T-helper 2 cell treated with Interferon-gamma antibody and Interleukin-4, amounts not matched to agents 5 μg/mL and 100 μg/mL, for 36 hours (primary cell): ENCODE measurements around the gene ZDHHC16.
A peak's percentile ranks its signal among the peaks of the same experiment; 100 is the strongest.
"Not testable (repeated sequence)": the region's sequence is repeated elsewhere in the genome, so short reads cannot be mapped to it uniquely, and the experiment has no call there.

Experiments
- DNase-seq: peaks from one replicate; pipeline ENCODE4 v3.0.0; 2021; ENCODE audit warnings: low spot score
- H3K27ac Mint-ChIP-seq: one replicate; pipeline ENCODE4 v1.8.0; 2021; ENCODE audit warnings: mild to moderate bottlenecking, mixed read lengths
- H3K27me3 Mint-ChIP-seq: one replicate; pipeline ENCODE4 v1.8.0; 2021; ENCODE audit warnings: low read depth, mixed read lengths
- H3K36me3 Mint-ChIP-seq: one replicate; pipeline ENCODE4 v1.8.0; 2021; ENCODE audit warnings: low read depth, mixed read lengths
- H3K4me1 Mint-ChIP-seq: one replicate; pipeline ENCODE4 v1.8.0; 2021; ENCODE audit warnings: low read depth, mixed read lengths
- H3K4me3 Mint-ChIP-seq: one replicate; pipeline ENCODE4 v1.8.0; 2022; ENCODE audit warnings: mild to moderate bottlenecking, moderate library complexity, mixed read lengths
- H3K9me3 Mint-ChIP-seq: one replicate; pipeline ENCODE4 v1.8.0; 2021; ENCODE audit warnings: mixed read lengths

ZDHHC16 gene

GRCh38 chr10:97454330-97455036 is 8.5 kb downstream of the ZDHHC16 start:
- no peaks in the 10 kb centered on the region for H3K27me3 Mint-ChIP-seq
- peak overlapping the region; percentile 32 for H3K27ac Mint-ChIP-seq
- H3K9me3 Mint-ChIP-seq, result no peaks in the 10 kb centered on the region
- peaks cover 8% of the 10 kb centered on the region for H3K4me1 Mint-ChIP-seq
- H3K36me3 Mint-ChIP-seq, result peaks cover 49% of the 10 kb centered on the region
- no peak for DNase-seq
- H3K4me3 Mint-ChIP-seq, result no peak overlapping the region

DNA sequence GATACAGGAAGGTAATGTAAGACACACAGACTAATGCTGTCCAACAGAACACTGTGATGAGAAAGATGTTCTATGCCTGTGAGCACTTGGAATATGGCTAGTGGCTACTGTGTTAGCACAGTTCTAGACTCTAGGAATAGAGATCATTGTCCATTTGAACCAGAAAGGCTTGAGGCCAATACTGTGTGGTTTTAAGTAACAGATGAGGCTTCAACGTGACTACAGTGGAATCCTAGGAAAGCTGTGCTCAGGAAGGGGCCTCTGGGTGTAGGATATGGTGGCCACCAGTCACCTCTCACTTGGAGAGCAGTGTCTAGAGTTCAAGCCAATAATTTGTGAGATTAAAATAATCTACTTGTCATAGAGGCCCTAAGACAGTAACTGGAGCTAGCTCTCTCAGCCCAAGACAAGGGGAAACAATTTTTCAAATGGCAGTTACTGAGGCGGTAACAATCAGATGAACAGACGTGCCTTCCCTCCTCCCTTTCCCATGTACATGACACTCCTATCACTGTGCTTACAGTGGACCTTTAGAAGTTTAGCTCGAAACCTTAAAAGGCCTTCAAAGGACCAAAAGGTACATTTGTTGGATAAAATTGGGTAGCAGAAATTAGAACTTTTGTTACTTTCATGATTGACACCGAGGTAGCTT is 10.2 kb downstream of the ZDHHC16 start:
- no peak for DNase-seq
- H3K4me3 Mint-ChIP-seq, result no peak overlapping the region
- no peaks in the 10 kb centered on the region for H3K9me3 Mint-ChIP-seq
- H3K36me3 Mint-ChIP-seq, result peaks cover 58% of the 10 kb centered on the region
- H3K4me1 Mint-ChIP-seq, result peaks cover 6% of the 10 kb centered on the region
- H3K27me3 Mint-ChIP-seq, result no peaks in the 10 kb centered on the region
- H3K27ac Mint-ChIP-seq, result no peak overlapping the region

DNA sequence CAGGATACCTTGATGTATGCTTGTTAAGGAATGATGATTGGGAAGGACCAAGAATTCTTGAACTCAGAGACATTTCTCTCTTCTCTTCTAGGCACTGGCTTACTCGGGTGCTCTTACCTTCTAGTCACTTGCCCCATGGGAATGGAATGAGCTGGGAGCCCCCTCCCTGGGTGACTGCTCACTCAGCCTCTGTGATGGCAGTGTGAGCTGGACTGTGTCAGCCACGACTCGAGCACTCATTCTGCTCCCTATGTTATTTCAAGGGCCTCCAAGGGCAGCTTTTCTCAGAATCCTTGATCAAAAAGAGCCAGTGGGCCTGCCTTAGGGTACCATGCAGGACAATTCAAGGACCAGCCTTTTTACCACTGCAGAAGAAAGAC is 10.7 kb downstream of the ZDHHC16 start:
- H3K9me3 Mint-ChIP-seq, result no peaks in the 10 kb centered on the region
- H3K4me3 Mint-ChIP-seq, result no peak overlapping the region
- H3K4me1 Mint-ChIP-seq, result peaks cover 6% of the 10 kb centered on the region
- H3K27ac Mint-ChIP-seq, result no peak overlapping the region
- no peak for DNase-seq
- no peaks in the 10 kb centered on the region for H3K27me3 Mint-ChIP-seq
- H3K36me3 Mint-ChIP-seq, result peaks cover 62% of the 10 kb centered on the region

- H3K27me3 Mint-ChIP-seq, result no peaks in the 10 kb centered on the region
- no peak overlapping the region for H3K4me3 Mint-ChIP-seq
- no peaks in the 10 kb centered on the region for H3K9me3 Mint-ChIP-seq
- H3K27ac Mint-ChIP-seq, result no peak overlapping the region
- peaks cover 6% of the 10 kb centered on the region for H3K4me1 Mint-ChIP-seq
- no peak for DNase-seq
- H3K36me3 Mint-ChIP-seq, result peaks cover 64% of the 10 kb centered on the region
Observed at GRCh38 chr10:97459111-97459510, 13.1 kb downstream of the ZDHHC16 start.

DNA sequence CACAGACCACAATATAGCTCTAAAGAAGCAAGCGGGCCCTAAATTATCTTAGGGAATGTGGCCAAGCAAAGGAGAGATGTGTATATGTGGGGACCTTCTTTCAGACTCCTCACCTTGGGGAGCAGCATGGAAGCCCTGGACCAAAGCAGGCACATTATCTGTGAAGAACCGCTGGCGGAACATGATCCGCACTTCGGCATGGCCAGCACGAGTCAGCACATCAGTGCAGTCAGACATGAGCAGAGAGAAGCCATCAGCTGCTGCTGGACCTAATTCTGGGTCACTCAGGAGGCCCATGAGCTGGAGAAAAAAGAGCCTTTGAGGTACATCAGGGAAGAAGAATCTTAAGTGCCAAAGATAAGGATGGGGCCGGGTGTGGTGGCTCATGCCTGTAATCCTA is 14.0 kb downstream of the ZDHHC16 start:
- H3K9me3 Mint-ChIP-seq, result no peaks in the 10 kb centered on the region
- H3K27ac Mint-ChIP-seq, result no peak overlapping the region

GRCh38 chr10:97462309-97462708 is 16.3 kb downstream of the ZDHHC16 start:
- H3K9me3 Mint-ChIP-seq, result no peaks in the 10 kb centered on the region
- no peak for DNase-seq
- no peaks in the 10 kb centered on the region for H3K4me1 Mint-ChIP-seq
- H3K4me3 Mint-ChIP-seq, result no peak overlapping the region
- no peaks in the 10 kb centered on the region for H3K27me3 Mint-ChIP-seq
- H3K27ac Mint-ChIP-seq, result no peak overlapping the region
- H3K36me3 Mint-ChIP-seq, result peaks cover 57% of the 10 kb centered on the region

More for the DNA sequence above, 14.0 kb downstream of the ZDHHC16 start:
- Mint-ChIP-seq H3K36me3 (peaks cover 63% of the 10 kb centered on the region), H3K4me1 (no peaks in the 10 kb centered on the region), H3K4me3 (no peak overlapping the region), H3K27me3 (no peaks in the 10 kb centered on the region)
- DNase-seq, result no peak

GRCh38 chr10:97463363-97464132 is 17.6 kb downstream of the ZDHHC16 start:
- no peak for DNase-seq
- Mint-ChIP-seq H3K4me1 (no peaks in the 10 kb centered on the region), H3K27ac (no peak overlapping the region), H3K4me3 (no peak overlapping the region), H3K9me3 (no peaks in the 10 kb centered on the region), H3K36me3 (peaks cover 50% of the 10 kb centered on the region), H3K27me3 (no peaks in the 10 kb centered on the region)

GRCh38 chr10:97464226-97464625 is 18.3 kb downstream of the ZDHHC16 start:
- Mint-ChIP-seq H3K36me3 (peaks cover 48% of the 10 kb centered on the region), H3K27ac (no peak overlapping the region), H3K9me3 (no peaks in the 10 kb centered on the region), H3K4me3 (no peak overlapping the region), H3K27me3 (no peaks in the 10 kb centered on the region), H3K4me1 (no peaks in the 10 kb centered on the region)
- no peak for DNase-seq

- Mint-ChIP-seq H3K27me3 (no peaks in the 10 kb centered on the region), H3K4me1 (no peaks in the 10 kb centered on the region), H3K36me3 (peaks cover 48% of the 10 kb centered on the region)
Observed at GRCh38 chr10:97465982-97466381, 20.0 kb downstream of the ZDHHC16 start.

GRCh38 chr10:97466755-97467154 is 20.8 kb downstream of the ZDHHC16 start:
- Mint-ChIP-seq H3K9me3 (no peaks in the 10 kb centered on the region), H3K36me3 (peaks cover 42% of the 10 kb centered on the region)
- DNase-seq, result no peak

More at GRCh38 chr10:97465982-97466381, 20.0 kb downstream of the ZDHHC16 start:
- H3K27ac Mint-ChIP-seq, result no peak overlapping the region
- no peak overlapping the region for H3K4me3 Mint-ChIP-seq
- DNase-seq, result no peak
- no peaks in the 10 kb centered on the region for H3K9me3 Mint-ChIP-seq

DNA sequence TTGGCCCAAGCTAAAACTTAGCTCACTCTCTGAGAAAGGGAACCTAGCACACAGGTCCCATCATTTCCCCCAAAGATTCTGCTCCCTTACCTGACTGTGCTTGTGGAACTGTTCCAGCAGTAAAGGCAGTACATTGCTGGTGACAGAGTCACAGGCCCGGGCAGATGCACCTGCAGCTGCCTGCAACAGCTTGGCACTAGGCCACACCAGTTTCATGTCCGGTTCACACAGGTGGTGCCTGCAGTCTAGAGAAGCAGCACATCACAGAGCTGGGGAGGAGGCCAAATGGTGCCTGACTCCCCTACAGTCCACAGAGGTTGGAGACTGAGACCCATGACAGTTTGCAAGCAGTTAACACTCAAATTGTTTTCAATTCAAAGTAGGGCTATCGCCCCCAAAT is 22.2 kb downstream of the ZDHHC16 start:
- no peak overlapping the region for H3K4me3 Mint-ChIP-seq
- H3K27ac Mint-ChIP-seq, result no peak overlapping the region
- H3K4me1 Mint-ChIP-seq, result no peaks in the 10 kb centered on the region
- no peak for DNase-seq
- peaks cover 37% of the 10 kb centered on the region for H3K36me3 Mint-ChIP-seq
- H3K9me3 Mint-ChIP-seq, result no peaks in the 10 kb centered on the region
- no peaks in the 10 kb centered on the region for H3K27me3 Mint-ChIP-seq

More at GRCh38 chr10:97466755-97467154, 20.8 kb downstream of the ZDHHC16 start:
- Mint-ChIP-seq H3K4me1 (no peaks in the 10 kb centered on the region), H3K27me3 (no peaks in the 10 kb centered on the region), H3K27ac (no peak overlapping the region), H3K4me3 (no peak overlapping the region)

GRCh38 chr10:97468781-97469180 is 22.8 kb downstream of the ZDHHC16 start:
- not testable (repeated sequence) for DNase-seq, H3K4me1 Mint-ChIP-seq, H3K4me3 Mint-ChIP-seq, H3K27me3 Mint-ChIP-seq, H3K27ac Mint-ChIP-seq, H3K9me3 Mint-ChIP-seq
- peaks cover 38% of the 10 kb centered on the region for H3K36me3 Mint-ChIP-seq

- no peaks in the 10 kb centered on the region for H3K4me1 Mint-ChIP-seq
- no peaks in the 10 kb centered on the region for H3K9me3 Mint-ChIP-seq
- no peak overlapping the region for H3K4me3 Mint-ChIP-seq
- no peak for DNase-seq
- no peaks in the 10 kb centered on the region for H3K27me3 Mint-ChIP-seq
- H3K27ac Mint-ChIP-seq, result no peak overlapping the region
- peaks cover 51% of the 10 kb centered on the region for H3K36me3 Mint-ChIP-seq
Observed at GRCh38 chr10:97474918-97475317, 28.9 kb downstream of the ZDHHC16 start.

DNA sequence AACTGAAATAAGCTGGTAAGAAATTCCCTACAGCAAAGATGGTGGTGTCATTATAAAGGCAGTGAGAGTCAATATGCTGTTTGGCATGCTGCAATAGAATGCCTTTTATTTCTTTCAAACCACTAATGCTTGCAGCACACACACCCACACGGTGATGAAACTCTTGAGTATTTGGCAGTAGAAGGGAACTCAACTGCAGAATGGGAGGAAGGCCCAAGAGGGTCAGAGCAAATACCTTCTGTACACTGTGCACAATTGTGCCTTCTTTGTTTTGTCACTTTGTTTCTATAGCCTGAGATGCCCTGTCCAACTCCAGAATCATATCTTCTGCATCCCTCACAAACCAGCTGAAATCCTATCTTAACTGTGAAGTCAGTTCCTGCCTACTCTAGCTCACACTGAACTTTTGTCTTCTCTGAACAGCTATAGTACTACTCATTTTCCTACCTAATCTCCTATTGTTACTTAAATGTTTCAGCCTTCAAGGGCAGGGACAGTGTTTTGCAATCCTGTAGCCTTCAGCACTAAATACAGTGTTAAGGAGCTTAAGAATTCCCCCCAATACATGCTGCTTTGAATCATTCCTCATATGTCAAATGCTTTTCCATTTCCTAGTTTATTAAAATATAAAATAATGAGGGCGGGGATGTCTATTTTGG is 30.1 kb downstream of the ZDHHC16 start:
- DNase-seq, result no peak
- Mint-ChIP-seq H3K4me1 (no peaks in the 10 kb centered on the region), H3K27ac (no peak overlapping the region), H3K4me3 (no peak overlapping the region), H3K27me3 (no peaks in the 10 kb centered on the region), H3K36me3 (peaks cover 53% of the 10 kb centered on the region), H3K9me3 (no peaks in the 10 kb centered on the region)
